BJ (cell line): ENCODE results near the gene NKX2-3. TPM values are rescaled to one million over a fixed set of nuclear protein-coding genes. Genes with fewer than 3 reads are reported as not detected.

Source experiments
- CTCF ChIA-PET: fragments of 350-600 bp; formaldehyde crosslinking; extraction: SDS; loops from one replicate; lab custom pipeline; 2021; ENCODE audit warnings: antibody characterized with exemption, inconsistent platforms; lab: Yijun Ruan, JAX
- POLR2A ChIA-PET: fragments of 300-600 bp; sonication (Branson Sonifier 250); formaldehyde crosslinking; extraction: SDS; loops from one replicate; lab custom pipeline; 2021; ENCODE audit warnings: antibody characterized with exemption; lab: Charles Lee
- DNase-seq: peaks from one replicate; pipeline ENCODE4 v3.0.0-alpha.2; 2011; ENCODE audit warnings: low read depth
- H3K27me3 ChIP-seq: 2 replicates; pipeline ENCODE4 v1.6.0; 2011; ENCODE audit warnings: low read length; ENCODE audit not compliant: control insufficient read depth, insufficient read depth
- H3K36me3 ChIP-seq: 2 replicates; pipeline ENCODE4 v1.5.1; 2011; ENCODE audit warnings: low read length; ENCODE audit not compliant: control insufficient read depth, insufficient read depth
- H3K4me3 ChIP-seq: 2 replicates; pipeline ENCODE4 v1.5.1; 2011; ENCODE audit warnings: low read depth, mild to moderate bottlenecking, control low read depth, low read length
- polyA minus RNA-seq: library from RNA; depleted of rRNA, polyadenylated mRNA; stranded (reverse); fragments of >200 nt; gene quantifications from 2 replicates; pipeline ENCODE4 v1.2.3, GENCODE V29; 2011; rRNA and poly(A)+ RNA removed
- polyA plus RNA-seq: library from polyadenylated mRNA; depleted of rRNA; stranded (reverse); fragments of >200 nt; gene quantifications from 2 replicates; pipeline ENCODE4 v1.2.3, GENCODE V29; 2011; rRNA removed
- TF ChIP-seq, protein P1 (sequence below): IDR thresholded peaks from 2 replicates; pipeline ENCODE4 v1.5.1; 2011; ENCODE audit warnings: low read depth, mild to moderate bottlenecking, control low read depth, inconsistent platforms, low read length, moderate library complexity; ENCODE audit not compliant: insufficient read depth

Gene NKX2-3
- not detected in 2 replicates for polyA plus RNA-seq
- polyA minus RNA-seq, result not detected in 2 replicates

DNA sequence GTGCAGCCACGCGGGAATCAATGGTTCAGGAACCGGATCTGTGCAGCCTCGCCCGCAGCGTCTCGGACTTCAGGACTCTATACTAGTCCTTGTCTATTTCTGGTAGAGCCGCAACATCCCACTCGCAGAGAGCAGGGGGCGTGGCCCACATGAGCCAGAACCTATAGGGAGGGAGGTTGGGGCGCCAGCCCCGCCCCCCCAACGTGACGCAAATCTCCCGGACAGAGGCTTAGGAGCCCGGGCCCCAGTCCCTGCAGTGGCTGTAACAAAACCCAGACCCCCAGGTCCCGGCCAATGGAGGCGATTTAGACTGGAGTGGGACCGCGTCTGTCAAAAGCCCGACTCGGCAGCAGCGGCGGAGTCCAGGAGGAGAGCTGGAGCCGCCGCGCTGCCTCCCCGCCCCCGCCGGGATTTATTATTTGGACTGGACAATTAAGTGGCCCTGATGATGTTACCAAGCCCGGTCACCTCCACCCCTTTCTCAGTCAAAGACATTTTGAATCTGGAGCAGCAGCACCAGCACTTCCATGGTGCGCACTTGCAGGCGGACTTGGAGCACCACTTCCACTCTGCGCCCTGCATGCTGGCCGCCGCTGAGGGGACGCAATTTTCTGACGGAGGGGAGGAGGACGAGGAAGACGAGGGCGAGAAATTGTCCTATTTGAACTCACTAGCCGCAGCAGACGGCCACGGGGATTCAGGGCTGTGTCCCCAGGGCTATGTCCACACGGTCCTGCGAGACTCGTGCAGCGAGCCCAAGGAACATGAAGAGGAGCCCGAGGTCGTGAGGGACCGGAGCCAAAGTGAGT lies at the start of gene NKX2-3:
Gene NKX2-3 (plus strand): TSS at position 256 of the 809 bp plus-strand sequence. CDS start 190 bp downstream, at position 446.
- peaks cover 84% of the 10 kb centered on the region for H3K27me3 ChIP-seq
- H3K36me3 ChIP-seq, result no peaks in the 10 kb centered on the region
- TF ChIP-seq, protein P1, sequence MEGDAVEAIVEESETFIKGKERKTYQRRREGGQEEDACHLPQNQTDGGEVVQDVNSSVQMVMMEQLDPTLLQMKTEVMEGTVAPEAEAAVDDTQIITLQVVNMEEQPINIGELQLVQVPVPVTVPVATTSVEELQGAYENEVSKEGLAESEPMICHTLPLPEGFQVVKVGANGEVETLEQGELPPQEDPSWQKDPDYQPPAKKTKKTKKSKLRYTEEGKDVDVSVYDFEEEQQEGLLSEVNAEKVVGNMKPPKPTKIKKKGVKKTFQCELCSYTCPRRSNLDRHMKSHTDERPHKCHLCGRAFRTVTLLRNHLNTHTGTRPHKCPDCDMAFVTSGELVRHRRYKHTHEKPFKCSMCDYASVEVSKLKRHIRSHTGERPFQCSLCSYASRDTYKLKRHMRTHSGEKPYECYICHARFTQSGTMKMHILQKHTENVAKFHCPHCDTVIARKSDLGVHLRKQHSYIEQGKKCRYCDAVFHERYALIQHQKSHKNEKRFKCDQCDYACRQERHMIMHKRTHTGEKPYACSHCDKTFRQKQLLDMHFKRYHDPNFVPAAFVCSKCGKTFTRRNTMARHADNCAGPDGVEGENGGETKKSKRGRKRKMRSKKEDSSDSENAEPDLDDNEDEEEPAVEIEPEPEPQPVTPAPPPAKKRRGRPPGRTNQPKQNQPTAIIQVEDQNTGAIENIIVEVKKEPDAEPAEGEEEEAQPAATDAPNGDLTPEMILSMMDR, result no peak
- no peak within 1 kb of the TSS for H3K4me3 ChIP-seq
- DNase-seq, result no peak
- CTCF ChIA-PET, result interaction anchor here (1.0 to 1.2 kb wide), 2 partner anchors 9 to 84 kb away, joined by 3 read pairs; no protein-coding TSS in a partner anchor
- POLR2A ChIA-PET, result no interaction called here

DNA sequence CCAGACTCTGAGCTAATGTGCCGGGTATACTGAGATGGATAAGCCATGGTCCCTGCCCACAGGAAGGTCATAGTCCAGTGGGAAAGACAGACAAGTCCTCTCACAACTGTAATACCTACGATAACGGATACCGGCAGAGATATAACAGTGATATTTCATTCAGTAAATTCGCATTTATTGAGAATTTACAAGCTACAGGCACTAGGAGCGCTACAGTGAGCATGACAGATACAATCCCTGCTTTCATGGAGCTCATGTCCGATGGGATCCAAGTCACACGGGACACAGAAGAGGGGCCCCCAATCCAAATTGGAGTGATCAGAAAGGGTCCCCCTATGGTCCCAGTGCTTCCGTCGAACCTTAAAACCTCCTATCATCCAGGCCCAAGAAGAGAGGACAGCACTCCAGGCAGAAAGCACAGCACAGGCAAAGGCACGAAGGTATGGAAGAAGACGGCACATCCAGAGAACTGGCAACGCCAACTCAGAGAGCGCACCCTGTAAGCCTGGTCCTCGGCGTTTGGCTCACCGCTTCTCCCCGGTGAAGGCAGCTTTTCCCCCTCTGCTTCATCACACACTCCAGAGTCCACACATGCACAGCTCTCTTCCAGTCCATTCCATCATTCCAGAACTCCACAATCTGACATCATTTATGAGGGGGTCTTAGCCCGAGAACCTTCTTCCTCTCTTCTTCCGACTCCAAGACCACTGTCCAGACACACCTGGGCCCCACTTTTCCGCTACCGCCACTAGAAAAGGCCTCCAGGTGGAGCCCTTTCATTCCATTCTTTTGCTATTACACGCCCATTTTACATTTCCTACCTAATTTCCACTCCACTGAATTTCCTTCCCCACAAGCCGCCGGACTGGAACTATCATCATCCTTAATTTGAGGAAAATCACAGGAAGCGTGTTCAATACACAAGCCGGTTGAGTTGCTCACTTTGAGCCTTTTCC lies 47.8 kb upstream of the NKX2-3 start:
- no peak overlapping the region for H3K4me3 ChIP-seq
- H3K36me3 ChIP-seq, result no peaks in the 10 kb centered on the region
- DNase-seq, result no peak
- ChIA-PET POLR2A (no interaction called here), CTCF (interaction anchor here (0.6 kb wide), 1 partner anchor 391 kb away, joined by 3 read pairs; no protein-coding TSS in a partner anchor)
- TF ChIP-seq, protein P1, result no peak
- H3K27me3 ChIP-seq, result peaks cover 5% of the 10 kb centered on the region

DNA sequence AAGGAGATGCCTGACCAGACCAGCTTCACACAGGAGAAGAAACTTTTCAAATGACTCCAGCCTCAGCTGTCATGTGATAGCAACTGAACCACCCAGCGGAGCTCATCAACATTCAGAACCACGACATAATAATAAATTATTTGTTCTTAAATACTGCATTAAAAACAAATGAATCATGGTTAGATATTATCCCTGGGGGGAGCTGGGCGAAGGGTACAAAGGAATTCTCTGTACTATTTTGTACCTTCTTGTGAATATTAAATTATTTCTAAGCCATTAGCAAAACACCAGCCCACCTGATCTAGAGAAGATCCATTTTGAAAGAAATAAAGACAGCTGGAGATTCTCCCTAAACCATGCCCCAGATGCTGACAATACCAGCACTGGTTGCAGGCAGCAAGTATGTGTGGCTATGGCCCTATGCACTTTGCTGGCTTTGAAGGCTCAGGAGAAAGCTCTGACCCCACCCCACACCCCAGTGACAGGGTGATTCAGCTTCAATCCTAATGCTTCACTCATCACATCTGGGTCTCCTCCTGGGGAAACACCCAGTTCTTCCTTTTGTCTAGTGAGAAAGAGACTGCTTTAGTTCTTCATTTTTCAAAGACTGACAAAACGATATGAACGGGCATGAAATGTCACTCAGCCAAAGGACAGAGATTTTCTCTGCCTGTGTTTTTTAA lies 45.5 kb upstream of the NKX2-3 start:
- TF ChIP-seq, protein P1, result no peak
- H3K36me3 ChIP-seq, result no peaks in the 10 kb centered on the region
- POLR2A ChIA-PET, result no interaction called here
- CTCF ChIA-PET, result no interaction called here
- peaks cover 5% of the 10 kb centered on the region for H3K27me3 ChIP-seq
- no peak for DNase-seq
- no peak overlapping the region for H3K4me3 ChIP-seq

DNA sequence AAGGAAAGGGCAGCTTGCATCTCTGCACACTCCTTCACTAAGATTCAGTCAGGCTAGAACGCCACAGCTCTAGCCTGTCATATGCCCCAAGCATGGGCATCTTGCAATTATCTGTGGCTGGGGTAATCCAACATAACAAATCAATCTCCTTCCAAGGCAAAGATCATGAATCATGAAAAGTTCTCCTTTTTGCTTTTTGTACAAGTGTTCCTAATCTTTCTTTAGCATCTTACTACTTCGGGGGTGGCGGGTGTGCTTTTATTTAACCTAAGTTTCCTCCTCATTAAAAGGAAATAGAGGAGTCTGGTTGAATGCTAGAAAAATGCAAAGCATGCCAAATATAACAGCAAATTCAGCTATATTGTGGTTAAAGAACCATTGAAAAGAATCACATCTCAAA lies 43.5 kb upstream of the NKX2-3 start:
- TF ChIP-seq, protein P1, result no peak
- ChIA-PET CTCF (no interaction called here), POLR2A (no interaction called here)
- Histone ChIP-seq H3K27me3 (peaks cover 5% of the 10 kb centered on the region), H3K36me3 (no peaks in the 10 kb centered on the region), H3K4me3 (no peak overlapping the region)
- no peak for DNase-seq
